ENCODE data around the gene LRRC2.
"Not testable (repeated sequence)": the region's sequence is repeated elsewhere in the genome, so short reads cannot be mapped to it uniquely, and the experiment has no call there.

Gene LRRC2

DNA sequence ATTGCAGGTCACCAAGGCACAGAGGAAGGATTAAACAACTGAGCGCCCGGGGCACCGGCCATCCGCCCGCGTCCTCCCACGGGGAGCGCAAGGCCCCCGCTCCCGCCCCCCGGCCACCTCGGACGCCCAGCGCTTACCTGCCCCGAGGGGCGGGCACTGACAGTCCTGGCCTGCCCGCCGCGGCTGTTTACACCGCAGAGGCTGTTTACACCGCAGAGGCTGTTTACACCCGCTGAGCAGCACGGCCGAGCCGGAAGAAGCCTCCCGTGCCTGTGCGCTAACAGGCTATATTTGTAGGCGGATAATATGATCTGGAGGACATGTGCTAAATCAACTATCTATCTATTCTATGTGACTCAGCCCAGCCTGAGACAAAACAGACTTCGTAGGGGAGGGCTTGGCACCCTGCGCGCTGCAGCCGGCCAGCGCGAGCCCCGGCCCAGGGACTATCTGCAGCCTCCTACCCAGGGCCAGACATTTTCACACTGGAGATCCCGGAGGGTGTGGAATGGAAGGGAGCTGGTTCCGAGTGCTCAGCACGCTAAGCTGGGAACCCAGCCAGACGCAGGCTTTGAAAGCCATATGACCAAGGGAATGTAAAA is at the start of gene LRRC2:
Gene LRRC2 (minus strand): TSS at position 263 of the 602 bp plus-strand sequence. CDS start 14,711 bp downstream, outside the sequence.
- peak; percentile 66 for DNase-seq (ENCODE audit: low spot score)

GRCh38 chr3:46615050-46615775 is 49.1 kb upstream of the LRRC2 start:
- no peak for DNase-seq (ENCODE audit: low spot score)

DNA sequence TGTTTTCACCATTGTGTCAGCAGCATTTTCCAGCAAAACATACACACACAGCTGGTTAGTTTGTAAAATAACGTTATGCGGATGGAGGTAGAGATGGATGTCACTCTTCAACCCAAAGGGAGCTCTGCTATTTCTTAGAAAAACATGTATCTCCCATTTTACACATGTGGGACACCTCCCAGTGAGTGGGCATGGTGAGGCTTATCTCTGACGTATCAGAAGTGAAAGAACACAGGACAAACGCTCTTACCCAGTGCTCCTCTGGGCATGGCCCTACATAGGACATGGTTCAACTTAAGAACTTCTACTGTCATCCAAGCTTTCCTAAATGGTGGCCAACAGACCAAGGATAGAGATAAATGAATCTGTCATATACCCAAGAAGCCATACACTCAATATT is 48.3 kb upstream of the LRRC2 start:
- DNase-seq (ENCODE audit: low spot score) = no peak

DNA sequence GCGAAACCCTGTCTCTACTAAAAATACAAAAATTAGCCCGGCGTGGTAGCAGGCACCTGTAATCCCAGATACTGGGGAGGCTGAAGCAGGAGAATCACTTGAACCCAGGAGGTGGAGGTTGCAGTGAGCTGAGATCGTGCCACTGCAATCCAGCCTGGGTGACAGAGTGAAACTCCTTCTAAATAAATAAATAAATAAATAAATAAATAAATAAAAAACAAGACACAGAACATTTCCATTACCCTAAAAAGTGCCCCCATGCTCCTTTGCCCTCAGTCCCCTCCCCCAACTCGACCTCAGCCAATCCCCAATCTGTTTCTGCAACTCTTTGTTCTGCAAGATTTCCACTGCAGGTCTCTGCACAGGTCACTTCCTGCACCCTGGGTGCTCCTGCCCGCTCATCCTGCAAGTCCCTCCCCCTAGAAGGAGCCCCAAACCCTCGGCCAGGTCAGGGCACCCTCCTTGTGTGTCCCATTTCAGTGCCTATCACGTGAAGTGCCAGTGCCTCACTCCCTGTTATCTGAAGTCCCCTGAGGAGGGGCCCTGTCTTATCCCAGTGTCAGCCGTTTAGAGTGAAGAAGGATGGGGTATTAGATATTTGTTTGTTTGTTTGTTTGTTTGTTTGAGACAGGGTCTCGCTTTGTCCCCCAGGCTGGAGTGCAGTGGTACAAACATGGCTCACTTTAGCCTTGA is 47.4 kb upstream of the LRRC2 start:
- no peak for DNase-seq (ENCODE audit: low spot score)

DNA sequence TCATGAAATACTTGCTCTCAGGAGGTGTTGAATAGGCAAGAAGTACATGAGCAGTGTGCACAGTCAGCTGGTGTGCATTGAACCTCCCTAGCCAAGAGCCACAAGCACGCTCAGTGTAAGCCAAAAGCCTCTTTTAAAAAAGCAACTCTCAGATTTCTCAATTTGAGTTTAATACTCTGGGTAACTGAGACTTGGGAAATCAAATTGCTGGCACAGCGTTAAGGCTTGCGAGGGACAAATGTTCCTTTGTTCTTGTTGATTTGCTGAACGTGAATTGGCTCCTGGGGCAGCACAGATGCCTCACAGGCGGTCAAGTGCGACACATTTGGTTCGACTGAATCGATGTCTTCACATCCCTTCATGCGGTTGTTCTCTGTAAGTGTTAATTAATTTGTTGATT is 46.2 kb upstream of the LRRC2 start, which contains the start of gene FAM240A:
Gene FAM240A (plus strand): TSS at position 202 of the 400 bp plus-strand sequence. CDS start 159 bp downstream, at position 361.
- no peak for DNase-seq (ENCODE audit: low spot score)

DNA sequence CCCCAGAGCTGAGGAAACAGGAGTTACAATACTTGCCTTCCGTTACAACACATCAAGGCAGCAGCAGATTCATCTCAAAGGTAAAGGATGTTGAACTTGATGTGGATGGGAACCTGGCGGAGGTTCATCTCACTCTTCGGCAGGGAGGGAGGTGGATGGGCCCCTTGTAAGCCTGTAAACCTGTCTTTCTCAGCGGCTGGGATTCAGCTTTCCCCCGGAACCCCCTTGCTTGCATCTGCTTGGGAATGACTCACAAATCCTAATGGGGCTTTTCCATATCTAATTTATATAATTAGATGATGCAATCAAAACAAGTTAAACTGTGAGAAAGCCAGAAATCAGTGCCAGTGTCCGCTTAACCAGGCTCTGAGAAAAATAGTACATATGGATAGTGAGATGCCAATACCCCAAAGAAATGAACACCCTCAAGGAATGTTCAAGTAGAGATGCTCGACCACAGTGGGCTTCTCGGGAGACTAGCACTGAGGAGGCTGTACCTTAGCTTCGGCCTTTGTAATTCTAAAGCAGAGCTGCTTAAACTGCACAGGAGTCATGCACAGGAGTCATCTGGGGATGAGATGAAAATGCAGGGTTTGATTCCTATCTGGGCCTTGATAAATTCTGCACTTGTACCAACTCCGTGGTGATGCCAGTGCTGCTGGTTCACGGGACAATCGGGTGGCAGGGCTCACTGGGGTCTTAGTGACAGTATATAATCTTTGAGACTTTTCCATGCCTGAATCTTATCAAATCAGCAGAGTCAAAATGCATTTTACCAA is 44.0 kb upstream of the LRRC2 start:
- DNase-seq (ENCODE audit: low spot score) = no peak

DNA sequence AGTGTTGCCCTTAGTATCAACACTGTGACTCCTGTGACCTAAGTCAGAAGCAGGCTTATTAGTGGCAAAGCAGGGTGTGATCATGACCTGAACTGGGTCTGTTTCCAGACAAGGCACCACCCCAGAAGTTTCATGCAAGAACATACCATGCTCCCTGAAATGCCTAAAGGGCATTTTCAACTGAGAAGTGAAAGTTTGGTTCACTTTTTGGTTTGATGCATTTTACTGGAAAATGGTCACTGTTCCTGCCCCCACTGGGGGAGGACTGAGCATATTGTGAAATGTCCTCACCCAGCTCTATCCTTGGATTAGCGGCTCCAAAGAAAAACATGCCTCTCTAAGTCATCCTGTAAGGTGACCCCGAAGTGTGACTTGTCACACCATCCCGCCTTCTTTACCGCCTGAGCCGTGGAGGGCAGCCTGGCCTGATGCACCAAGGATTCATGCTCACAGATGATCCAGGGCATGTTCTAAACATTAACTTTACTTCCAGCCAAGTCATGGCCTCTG is 43.2 kb upstream of the LRRC2 start:
- no peak for DNase-seq (ENCODE audit: low spot score)

- DNase-seq (ENCODE audit: low spot score) = no peak
These were observed 41.5 kb upstream of the LRRC2 start for GRCh38 chr3:46607603-46608028.

DNA sequence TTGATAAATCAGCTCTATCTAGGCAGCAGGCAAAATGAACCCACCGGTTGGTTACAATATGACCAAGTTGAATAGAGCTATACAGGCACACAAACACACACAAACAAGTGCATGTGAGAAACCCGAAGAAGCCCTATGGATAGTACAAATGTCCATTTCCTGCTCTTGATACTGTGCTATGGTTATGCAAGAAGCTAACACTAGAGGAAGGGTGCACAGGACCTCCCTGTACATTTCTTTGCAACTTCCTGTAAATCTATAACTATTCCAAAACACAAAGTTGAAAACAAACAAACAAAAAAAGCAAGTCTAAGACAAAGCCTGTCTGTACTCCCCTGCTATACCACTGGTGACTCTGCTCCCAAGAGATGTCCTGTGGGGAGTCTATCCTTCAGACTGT is 38.0 kb upstream of the LRRC2 start:
- DNase-seq (ENCODE audit: low spot score) = no peak

DNA sequence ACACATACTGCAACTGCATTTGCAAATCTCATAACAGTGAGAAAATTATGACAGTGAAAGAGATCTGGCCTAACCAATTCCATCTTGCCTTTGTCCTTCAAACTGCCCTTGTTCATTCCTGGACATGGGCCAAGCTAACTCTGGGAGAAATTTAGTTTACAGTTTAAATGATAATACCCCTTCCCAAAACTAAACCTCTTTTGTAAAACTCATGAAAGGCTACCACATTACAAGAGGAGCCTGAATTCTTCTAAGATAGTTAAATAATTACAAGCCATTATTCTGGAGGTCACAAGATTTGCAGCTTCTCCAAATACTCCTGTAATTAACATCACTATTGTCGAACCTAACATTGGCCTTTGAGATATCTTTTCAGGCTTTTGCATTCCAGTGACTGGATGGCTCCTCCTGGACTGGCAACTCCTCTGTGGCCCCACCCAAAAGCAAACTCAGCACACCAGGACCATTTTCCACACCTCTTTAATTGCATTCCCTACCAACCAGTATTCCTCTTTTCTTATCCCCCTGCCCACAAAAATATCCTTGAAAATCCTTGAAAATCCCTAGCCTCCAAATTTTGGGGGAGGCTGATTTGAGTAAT is 37.4 kb upstream of the LRRC2 start:
- DNase-seq (ENCODE audit: low spot score) = no peak

DNA sequence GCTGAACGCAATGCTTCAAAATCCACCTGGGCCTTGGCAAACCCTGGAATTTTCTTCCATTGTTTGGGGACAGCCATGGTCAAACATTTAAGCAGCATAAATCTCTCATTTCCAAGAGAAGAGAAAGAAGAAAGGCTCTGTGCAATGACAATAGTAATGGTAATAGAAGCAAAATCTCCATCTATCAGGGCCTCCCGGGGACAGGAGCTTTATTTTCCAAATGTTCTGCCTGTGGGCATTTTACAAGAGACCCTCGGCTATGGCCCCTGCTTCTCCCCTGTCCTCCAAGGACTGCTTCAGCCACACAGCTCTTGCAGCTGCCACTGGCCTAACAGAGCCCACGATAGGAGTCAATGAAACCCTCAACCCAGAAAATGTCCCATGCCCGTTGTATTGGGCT is 33.5 kb upstream of the LRRC2 start:
- no peak for DNase-seq (ENCODE audit: low spot score)

DNA sequence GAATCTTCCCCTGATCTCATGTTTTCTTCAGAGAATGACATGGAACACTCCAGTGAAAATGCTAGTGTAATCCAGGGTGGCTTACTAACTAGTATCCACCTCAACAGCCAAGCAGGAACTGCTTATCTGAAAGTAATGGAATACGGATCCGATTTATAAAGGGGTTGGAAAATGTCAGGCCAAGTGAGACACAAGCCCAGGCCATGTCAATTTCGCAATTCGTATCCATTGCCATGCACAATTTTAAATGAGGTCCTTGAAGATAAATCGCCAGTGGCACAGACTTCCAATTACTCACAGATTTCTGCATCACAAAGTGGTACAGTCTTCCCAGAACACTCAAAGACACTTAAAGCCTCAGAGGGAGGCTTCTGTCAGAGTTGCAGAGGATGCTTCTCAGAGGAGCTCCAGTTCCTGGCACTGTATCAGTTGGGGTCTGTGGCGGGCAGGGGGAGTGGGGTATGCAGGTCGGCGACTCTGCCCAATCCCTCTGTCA is 29.8 kb upstream of the LRRC2 start:
- no peak for DNase-seq (ENCODE audit: low spot score)

- no peak for DNase-seq (ENCODE audit: low spot score)
These were observed 28.6 kb upstream of the LRRC2 start for GRCh38 chr3:46594723-46595122.

- no peak for DNase-seq (ENCODE audit: low spot score)
These were observed 27.9 kb upstream of the LRRC2 start for GRCh38 chr3:46593979-46594378.

DNA sequence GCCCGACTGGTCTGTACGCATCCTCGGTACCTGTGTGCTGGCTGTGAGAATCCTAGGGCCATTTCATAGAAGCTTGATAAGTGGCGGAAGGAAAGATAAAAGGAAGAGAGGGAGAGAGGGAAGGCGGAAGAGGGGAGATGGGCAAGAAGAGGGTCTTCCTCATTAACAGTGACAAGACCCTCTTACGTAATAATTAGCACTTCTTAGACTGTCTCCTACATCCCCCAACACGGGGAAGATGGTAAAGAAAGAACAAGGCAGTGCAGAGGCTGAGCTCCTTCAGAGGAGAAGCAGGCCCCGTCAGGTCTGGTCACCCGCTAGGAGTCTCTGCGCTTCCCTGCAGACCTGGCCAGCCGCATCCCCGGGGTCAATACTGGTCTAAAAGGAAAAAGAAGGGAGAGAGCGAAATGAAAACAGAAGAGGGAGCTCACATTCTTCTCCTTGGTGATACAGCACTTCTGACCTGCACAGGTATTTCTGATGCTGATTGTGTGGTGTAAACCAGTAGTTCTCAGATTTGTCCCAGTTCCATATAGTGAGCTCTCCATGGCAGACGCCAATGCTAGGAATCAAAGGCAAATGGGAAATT is 27.3 kb upstream of the LRRC2 start:
- DNase-seq (ENCODE audit: low spot score) = no peak

DNA sequence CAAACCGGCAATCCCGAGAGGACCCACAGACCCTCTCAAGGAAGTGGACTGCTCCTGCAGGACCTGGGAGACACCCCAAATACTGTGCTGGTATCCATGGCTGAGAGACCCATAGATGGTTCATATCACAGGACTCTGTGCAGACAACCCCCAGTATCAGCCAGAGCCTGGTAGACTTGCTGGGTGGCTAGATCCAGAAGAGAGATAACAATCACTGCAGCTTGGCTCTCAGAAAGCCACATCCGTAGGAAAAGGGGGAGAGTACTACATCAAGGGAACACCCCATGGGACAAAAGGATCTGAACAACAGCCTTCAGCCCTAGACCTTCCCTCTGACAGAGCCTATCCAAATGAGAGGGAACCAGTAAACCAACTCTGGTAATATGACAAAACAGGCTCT is 21.2 kb upstream of the LRRC2 start:
- DNase-seq (ENCODE audit: low spot score) = not testable (repeated sequence)

- no peak for DNase-seq (ENCODE audit: low spot score)
These were observed 20.7 kb upstream of the LRRC2 start for GRCh38 chr3:46586738-46587246.

GRCh38 chr3:46585799-46586693 is 19.9 kb upstream of the LRRC2 start:
- no peak for DNase-seq (ENCODE audit: low spot score)

- DNase-seq (ENCODE audit: low spot score) = no peak
These were observed 18.7 kb upstream of the LRRC2 start for GRCh38 chr3:46584598-46585467.
